OCI-M2 (cell line): ENCODE data around the gene HTR1D.

Source experiments
- DNase-seq: peaks from one replicate; lab custom pipeline; 2025; ENCODE audit not compliant: unreplicated experiment; lab: John Stamatoyannopoulos, UW

HTR1D gene

GRCh38 chr1:23152966-23153684 is 64.2 kb downstream of the HTR1D start:
- DNase-seq: no peak

- no peak for DNase-seq
Measured at GRCh38 chr1:23150742-23151141, 66.6 kb downstream of the HTR1D start.

GRCh38 chr1:23150125-23150524 is 67.2 kb downstream of the HTR1D start:
- no peak for DNase-seq

- DNase-seq: no peak
Measured at GRCh38 chr1:23149114-23149513, 68.2 kb downstream of the HTR1D start.

- DNase-seq: no peak
Measured at GRCh38 chr1:23148084-23148483, 69.2 kb downstream of the HTR1D start.
